Ecto neural progenitor cell (in vitro differentiated cells): ENCODE results near the gene OAS1.
"Not testable (repeated sequence)": the region's sequence is repeated elsewhere in the genome, so short reads cannot be mapped to it uniquely, and the experiment has no call there.

Source experiments
- DNase-seq: peaks from one replicate; pipeline ENCODE4 v3.0.0-alpha.2; 2018; ENCODE audit warnings: low spot score

Gene OAS1

DNA sequence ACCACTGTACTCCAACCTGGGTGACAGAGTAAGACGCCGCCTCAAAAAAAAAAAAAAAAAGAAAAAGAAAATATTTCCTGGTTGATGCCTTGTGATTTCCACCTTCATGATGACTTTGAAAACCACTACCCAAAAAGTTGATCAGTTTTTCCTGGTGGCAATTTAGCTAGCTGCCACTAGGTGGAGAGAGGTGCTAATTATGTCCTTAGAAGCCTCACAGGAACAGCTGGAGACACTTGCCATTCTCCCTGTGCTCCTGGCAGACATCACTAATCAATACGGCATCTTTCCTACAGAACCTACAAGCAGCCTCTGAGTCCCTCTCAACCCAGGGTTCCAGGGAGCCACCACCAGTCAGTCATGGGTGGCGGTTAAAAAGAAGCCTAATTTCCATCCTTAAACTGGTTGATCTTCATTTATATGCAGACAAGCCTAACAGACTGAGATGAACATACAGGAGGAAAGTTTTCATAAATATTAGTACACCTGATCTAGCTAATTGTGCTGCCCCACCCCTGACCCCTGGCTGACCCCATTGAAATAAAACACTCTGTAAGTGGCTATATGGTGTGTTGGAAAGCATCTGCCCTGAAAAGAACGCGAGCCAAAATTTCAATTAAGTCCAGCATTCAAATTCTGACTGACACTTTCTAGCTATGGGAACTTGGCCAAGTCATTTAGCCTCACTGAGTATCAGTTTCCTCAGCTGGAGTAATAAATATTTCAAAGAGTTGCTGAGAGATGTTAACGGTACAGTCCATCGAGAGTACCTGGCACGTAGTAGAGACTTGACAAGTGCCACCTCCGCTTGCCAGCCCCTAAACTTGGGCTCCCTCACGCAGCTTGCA, 6.2 kb upstream of the OAS1 start:
- peak; percentile 50 for DNase-seq

DNA sequence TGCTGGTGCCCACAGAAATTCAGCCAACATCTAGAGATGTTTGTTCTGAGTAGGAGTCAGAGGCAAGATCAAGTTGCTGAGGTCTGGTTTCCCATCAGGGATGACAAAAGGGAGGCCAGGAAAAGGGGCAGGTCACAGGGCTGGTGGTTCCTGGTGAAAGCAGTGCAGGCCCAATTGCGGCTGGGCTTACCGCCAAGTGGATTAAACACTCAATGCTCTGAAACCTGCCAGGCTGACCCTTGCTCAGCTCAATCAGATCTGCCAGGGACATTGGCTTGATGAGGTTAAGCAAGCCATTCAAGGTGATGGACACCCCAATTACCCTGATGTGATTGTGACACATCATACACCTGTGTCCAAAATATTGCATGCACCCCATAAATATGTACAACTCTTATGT, 5.5 kb upstream of the OAS1 start:
- DNase-seq = peak; percentile 27

DNA sequence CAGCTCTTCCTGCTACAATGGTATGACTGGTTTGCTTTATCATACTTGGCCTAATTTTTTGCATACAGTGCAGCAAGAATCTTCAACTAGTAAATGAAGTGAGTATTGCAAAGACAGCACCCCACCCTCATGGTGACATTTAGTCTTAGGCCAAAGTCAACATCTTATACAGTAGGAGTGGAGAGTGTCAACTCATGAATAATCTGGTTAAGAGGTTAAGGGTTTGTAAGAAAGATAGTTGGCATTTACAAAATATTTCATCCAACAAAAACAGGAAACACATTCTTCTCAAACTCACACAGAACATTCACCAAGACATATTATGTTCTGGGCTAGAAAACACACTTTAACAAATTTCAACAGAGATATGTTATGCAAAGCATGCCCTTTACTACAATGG, 2.2 kb upstream of the OAS1 start:
- no peak for DNase-seq

DNA sequence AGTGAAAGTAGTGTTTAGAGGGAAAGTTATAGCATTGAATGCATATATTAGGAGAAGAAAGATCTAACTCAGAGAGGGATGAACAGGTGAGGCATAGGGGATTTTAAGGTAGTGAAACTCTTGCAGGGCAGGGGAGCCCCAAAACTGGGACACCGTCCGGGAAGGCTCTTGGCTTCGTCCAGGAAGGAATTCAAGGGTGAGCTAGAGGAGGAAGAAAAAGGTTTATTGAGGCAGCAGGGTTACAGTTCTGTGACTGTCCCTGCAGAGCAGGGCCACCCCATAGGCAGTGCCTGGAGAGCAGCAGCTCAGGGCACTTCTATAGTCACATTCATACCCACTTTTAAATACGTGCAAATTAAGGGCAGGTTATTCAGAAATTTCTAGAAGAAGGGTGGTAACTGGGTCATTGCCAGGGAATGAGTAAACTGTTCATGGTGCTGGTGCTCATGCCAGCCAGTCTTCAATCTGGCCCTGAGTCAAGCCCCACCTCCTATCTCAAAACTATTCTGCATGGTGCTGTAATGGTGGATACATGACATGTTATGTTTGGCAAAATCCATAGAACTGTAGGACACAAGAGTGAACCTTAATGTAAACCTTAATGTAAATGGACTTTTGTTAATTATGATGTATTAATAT, 1.2 kb upstream of the OAS1 start:
- DNase-seq = no peak

DNA sequence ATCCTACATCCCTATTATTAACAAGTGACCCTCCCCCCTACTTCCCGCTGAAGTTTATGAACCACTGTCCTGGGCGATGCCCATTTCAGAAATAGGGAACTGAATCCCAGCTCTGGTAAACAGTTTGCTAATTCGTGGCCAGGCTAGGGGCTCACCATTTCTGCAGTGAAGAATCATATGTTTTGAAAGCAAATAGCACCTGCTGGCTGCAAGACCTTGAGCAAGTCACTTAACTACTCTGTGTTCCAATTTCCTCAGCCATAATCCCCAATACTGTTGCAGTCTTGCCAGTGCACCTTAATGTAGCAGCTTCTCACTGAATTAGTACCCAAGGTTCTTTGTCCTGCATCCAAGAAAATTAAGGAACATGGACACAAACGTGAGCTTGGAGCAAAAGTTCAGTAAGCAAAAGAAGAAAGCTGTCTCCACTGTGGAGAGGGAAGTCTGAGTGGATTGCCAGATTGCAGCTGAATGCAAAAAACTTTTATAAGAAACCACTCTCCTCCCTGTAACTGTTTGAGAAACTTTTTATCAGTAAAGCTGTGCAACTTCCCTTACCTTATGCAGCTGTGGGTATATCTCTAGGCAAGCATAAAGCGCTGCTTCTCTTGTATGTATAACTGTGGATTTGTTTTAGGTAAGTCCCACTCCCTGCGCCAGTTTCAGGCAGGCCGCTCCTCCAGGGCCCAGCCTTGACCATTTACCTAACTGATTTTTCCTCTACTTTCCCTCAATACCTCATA, 824 bp downstream of the OAS1 start:
- DNase-seq = peak; percentile 39

DNA sequence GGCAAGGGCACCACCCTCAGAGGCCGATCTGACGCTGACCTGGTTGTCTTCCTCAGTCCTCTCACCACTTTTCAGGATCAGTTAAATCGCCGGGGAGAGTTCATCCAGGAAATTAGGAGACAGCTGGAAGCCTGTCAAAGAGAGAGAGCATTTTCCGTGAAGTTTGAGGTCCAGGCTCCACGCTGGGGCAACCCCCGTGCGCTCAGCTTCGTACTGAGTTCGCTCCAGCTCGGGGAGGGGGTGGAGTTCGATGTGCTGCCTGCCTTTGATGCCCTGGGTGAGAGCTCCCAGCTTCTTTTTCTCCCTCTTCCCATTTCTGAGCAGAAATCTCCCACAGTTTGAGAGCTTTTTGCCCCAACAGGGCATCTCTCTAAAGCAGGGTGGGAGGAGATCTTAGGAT, 1.8 kb downstream of the OAS1 start:
- peak; percentile 39 for DNase-seq

DNA sequence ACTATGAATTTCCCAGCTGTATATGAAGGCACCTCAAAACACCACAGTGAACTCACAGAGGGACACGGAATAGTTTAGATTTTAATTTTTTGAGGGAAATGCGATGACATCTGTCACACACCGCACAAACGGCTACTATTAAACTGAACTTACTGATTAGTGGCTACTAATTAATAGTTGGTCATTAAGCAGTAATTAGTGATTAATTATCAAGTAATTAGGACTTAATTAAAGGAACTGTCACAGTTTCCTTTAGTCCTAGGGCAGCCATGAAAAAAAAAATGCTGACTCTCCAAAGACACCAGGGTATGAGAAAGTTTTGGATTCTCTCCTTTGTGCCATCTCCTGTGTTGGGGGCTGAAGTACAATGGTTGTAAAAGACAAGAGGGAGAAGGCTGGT, 2.9 kb downstream of the OAS1 start:
- no peak for DNase-seq

DNA sequence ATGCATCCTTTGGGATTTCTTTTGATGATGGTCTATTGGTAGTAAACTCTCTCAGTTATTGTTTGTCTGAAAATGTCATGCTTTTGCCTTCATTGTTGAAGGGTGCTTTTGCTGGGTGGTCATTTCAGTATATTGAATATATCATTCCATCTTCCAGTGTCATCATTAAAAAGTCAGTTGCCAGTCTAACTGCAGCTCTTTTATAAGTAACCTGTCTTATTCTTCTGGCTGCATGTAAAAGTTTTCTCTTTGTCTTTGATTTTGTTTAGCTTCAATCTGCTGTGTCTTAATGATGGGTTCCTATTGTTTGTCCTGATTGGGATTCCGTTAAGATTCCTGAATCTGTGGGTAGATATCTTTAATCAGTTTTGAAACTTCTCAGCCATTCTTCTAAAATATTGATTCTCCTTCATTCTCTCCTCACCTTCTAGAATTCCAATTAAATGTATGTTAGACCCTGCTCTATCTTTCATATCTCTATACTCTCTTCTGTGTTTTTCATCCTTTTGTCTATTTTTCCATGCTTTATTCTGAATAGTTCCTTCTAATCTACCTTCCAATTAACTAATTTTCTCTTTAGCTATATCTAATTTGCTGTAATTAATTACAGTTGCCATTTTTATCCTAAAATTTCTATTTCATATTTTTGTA, 6.4 kb downstream of the OAS1 start:
- DNase-seq = no peak

DNA sequence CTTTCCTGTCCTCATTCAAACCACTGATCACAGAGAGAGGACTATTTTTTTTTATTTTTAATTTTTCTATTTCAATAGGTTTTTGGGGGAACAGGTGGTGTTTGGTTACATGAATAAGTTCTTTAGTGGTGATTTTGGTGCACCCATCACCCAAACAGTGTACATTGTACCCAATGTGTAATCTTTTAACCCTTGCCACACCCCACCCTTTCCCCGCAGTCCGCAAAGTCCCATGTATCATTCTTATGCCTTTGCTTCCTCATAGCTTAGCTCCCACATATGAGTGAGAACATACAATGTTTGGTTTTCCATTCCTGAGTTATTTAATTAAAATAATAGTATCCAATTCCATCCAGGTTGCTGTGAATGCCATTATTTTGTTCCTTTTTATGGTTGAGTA, 7.1 kb downstream of the OAS1 start:
- DNase-seq = not testable (repeated sequence)

DNA sequence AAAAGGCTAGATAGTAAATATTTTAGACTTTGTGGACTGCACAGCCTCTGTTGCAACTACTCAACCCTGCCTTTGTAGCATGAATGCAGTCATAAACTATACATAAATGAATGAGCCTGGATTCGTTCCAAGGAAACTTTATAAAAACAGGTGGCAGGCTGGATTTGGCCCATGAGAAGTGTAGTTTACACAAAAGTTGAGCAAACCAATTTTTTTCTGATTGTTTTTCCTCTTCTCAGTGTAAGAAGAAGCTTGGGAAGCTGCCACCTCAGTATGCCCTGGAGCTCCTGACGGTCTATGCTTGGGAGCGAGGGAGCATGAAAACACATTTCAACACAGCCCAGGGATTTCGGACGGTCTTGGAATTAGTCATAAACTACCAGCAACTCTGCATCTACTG, 9.5 kb downstream of the OAS1 start:
- no peak for DNase-seq

DNA sequence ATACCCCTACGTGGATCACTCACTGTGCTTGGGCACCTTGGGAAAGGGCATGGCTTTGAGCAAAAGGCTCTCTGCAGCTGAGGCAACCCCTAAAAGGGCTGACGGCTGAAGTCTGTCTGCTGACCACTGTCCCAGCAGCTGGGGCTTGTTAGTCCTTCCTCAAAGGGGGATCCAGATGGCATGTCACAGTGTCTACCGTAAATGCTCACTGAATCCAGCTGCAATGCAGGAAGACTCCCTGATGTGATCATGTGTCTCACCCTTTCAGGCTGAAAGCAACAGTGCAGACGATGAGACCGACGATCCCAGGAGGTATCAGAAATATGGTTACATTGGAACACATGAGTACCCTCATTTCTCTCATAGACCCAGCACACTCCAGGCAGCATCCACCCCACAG, 12.4 kb downstream of the OAS1 start:
- no peak for DNase-seq

DNA sequence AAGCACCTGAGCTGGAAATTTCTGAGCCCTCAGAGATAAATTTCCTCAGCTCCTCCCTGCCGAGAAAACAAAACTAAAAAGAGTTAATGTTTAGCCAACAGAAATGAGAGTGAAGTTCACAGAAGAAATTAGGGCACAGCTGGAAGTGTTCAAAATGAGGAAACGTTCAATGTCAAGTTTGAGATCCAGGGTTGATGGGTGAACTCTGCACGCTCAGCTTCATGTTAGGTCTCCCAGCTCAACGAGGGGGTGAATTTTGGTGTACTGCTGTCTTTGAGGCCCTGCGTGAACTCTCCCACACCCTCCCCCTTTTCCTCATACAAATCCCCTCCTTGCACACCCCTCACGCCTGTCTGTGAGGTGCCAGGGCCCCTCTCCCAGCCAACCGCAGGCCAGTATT, 18.2 kb downstream of the OAS1 start:
- DNase-seq = no peak

DNA sequence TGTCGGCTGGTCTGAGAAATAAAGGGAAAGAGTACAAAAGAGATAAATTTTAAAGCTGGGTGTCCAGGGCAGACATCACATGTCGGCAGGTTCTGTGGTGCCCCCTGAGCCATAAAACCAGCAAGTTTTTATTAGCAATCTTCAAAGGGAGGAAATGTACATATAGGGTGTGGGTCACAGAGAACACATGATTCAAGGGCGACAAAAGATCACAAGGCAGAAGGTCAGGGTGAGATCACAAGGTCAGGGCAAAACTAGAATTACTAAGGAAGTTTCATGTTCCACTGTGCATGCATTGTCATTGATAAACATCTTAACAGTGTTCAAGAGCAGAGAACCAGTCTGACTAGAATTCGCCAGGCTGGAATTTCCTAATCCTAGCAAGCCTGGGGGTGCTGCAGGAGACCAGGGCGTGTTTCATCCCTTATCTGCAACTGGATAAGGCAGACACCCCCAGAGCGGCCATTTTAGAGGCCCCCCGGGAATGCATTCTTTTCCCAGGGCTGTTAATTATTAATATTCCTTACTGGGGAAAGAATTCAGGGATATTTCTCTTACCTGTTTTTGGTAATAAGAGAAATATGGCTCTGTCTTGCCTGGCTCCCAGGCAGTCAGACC, 19.8 kb downstream of the OAS1 start:
- not testable (repeated sequence) for DNase-seq

DNA sequence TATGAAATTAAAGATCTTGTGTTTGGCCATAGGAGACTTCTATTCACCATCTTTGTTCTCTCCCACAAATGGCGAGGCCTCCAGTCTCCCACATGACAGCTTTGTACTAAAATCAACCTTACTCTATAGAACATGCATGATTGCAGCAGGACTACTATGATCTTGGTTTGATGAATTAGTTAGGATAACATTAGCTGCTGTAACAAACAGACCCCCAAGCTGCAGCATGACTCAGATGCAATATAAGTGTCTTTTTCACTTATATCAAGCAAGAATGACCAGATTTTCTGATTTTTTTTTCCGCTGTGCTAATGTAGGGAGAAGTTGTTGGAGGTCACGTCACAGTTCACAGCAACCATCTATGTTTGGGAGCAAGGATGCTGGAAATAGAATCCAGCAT, 20.7 kb downstream of the OAS1 start:
- no peak for DNase-seq

DNA sequence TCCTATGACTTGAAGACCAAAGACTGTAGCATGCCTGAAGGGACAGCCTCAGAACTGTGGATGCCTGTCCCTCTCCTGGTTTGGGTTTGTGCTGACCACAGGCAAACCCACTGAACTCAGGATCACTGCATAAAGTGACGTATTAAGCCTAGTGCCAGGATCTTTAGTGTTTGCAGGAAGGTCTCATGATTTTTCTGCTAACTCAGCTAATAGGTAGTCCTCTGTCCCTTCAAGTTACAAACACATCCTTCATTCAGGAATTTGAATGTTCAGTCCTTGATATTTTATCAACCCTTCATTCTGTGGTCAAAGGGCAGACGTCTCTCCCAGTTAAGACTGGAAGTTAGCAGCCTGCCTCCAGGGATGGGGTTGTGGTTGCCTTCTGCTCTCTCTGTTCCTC, 21.2 kb downstream of the OAS1 start:
- DNase-seq = no peak

DNA sequence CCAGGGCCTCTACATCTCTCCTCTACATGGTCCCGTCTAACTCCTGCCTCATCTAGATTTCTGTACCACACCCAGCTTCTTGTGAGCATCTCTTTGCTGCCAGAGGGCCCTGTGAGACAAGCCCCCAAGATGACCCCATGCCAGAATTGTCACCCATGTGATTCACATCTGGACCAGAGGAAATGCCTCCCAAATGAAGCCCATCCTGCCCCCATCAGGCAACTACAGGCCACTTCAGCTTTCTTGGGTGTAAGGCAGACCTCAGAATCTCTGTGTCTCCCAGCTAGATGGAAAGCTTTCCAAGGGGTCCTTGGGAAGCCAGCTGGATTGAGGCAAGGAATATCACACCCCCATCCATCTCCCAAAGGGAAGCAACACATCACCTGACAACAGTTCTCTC, 22.2 kb downstream of the OAS1 start:
- DNase-seq = no peak

DNA sequence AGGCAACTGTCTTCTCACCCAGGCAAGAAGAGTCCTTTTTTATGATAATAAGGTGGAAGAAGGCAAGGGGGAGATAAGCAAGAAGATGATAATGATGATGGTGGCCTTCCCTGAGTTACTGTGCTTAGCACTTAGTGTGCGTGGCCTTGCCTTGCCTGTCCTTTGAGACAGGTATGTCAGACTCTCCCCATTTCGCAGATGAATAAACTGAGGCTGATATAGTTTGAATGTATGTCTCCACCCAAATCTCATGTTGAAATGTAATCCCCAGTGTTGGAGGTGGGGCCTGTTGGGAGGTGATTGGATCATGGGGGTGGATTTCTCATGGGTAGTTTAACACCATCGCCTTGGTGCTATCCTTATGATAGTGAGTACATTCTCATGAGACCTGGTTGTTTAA, 23.0 kb downstream of the OAS1 start:
- no peak for DNase-seq

DNA sequence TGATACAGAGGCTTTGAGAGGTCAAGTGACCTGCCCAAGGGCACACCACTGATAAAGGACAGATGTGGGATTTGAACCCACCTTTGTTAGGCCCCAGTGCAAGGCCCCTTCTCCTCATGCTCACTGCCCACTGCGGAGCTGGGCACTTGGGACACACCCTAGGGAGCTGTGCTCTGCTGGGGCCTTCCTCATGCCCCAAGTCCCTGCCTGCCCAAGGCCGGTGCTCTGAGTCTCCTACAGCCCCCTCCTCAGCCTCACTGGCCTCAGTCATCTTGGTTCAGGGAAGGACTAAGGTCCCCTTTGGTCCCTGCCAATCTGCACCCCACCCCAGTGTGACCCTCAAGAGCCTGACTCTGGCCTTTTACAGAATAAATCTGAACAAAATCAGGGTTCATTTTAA, 23.6 kb downstream of the OAS1 start:
- no peak for DNase-seq

DNA sequence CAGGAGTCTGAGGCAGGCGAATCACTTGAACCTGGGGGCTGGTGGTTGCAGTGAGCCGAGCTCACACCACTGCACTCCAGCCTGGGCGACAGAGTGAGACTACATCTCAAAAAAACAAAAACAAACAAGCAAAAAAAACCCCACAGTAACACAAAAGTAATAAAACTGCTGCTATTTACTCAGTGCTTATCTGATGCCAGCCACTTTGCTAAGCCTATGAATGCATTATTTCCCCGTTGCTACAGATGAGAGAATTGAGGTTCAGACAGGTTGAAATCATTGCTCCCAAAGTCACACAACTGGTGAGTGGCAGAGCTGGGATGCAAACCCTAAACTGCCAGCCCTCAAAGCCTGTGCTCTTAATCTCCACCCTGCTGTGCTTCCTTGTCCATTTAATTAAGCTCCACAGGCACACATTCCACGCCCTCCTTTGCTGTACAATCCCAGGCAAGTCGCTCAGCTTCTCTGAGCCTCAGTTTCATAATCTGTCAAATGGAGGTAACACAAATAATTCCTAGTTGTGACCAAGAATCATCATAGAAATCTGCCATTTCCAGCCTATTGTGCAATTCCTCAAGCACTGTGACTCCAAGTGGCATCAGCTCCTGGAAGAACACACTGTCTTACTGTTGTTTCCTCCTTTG, 25.8 kb downstream of the OAS1 start:
- no peak for DNase-seq

DNA sequence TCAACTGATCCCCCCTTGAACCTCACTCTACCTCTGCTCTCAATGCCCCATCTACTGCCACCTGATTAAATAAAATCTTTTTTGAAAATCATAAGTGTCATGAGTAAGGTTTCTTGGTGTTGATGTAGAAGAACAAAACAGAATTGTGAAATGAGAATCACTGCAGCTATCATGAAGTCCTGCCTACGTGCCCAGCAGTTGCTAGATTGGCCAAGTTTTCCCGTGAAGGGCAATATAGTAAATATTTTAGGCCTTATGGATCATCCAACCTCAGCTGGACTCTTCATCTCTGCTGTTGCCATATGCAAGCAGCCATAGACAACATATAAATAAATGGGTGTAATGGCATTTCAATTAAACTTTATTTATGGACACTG, 26.4 kb downstream of the OAS1 start:
- DNase-seq = no peak

DNA sequence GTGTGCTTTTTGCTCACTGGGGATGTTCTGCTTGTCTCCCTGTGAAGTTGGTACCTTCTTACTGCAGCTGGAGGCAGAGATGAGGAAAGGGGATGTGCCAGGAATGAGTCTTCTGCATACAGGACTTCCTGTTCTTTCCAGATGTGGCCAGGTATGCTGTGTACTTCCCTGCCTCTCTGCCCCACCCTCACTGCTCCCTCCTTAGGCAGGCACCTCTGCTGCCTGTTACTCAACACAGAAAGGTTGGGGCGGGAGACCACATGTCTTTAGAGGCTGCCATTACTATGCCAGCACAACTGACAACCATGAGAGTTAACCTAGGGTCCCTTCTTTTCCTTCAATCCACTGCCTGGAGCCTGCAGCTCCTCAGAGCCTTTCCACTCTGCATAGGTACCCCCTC, 29.5 kb downstream of the OAS1 start:
- DNase-seq = no peak

DNA sequence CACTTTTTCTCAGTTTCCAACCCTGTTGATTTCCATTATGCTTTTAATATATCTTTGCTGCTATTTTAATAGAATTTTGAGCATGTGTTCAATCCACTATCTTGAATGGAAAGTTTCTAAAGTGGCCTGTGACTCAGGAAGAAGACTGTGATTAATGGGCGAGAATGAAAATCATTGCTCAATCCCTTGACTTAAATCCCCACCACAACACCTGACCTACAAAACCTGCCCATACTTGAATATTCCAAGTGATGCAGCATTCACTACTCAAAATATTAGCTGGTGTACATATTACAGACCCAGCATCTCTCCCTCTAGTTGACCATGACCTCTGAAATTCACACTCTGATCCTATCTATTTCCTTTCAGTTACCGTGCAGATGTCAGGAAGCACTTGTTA, 30.2 kb downstream of the OAS1 start:
- DNase-seq = no peak
